ENCODE measurements around the gene NADK2. TPM values are rescaled to one million over a fixed set of nuclear protein-coding genes. Genes with fewer than 3 reads are reported as not detected.

NADK2 gene
- total RNA-seq, 1 donor from 2014 or later: 18.2 TPM

DNA sequence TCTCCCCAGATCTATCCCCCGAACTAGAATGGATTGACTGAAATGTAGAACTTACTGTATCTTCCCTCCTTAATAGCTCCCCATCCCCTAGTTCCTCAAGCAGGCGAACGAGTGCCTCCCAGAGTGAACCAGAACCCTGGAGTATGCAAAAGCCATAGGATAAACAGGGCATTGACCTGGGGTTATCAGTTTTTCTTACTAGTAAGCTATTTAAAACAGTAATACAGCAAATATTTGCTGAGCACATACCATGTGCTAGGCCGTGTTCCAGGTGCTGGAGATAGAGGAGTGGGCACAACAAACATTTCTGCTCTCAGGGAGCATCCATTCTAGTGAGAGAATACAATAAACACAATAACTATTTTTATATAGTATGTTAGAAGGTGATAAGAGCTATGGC, 88.0 kb downstream of the NADK2 start:
- DNase-seq: no peak
- ChIA-PET CTCF (no interaction called here), POLR2A (no interaction called here)
- Mint-ChIP-seq H3K4me1 (peaks cover 37% of the 10 kb centered on the region), H3K9me3 (no peaks in the 10 kb centered on the region), H3K27ac (no peak overlapping the region), H3K27me3 (no peaks in the 10 kb centered on the region), H3K36me3 (ENCODE audit: low read depth) (peaks cover 60% of the 10 kb centered on the region), H3K4me3 (peak overlapping the region; percentile 24)
- no peak for ATAC-seq (ENCODE audit: low read depth)
- intact Hi-C loops (cut with micrococcal nuclease): loop anchor here (5.0 to 10.0 kb wide), 2 partner anchors 569 to 949 kb away; no protein-coding TSS in a partner anchor
- TF ChIP-seq CTCF (IDR thresholded peaks at IDR 0.05): no peak

DNA sequence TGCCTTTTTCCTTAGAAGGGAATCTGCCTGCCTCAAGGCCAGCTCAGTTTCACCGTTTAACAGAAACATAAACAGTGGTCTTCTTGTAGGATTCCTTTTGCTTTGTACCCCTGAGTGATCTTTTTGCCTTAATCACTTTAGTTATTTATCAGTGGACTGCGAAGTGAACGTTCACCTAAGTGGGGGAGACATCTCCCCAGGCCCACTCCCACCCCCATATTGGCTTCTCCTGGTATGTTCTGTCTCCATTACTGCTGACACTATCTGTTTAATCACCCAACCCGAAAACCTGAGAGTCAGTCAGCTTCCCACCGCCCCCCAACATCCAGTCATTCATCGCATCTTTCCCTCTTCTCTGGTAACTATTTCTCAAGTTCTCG, 88.4 kb downstream of the NADK2 start:
- intact Hi-C loops (cut with micrococcal nuclease): loop anchor here (5.0 to 10.0 kb wide), 2 partner anchors 569 to 948 kb away; no protein-coding TSS in a partner anchor
- no peak for ATAC-seq (ENCODE audit: low read depth)
- Mint-ChIP-seq H3K4me1 (peaks cover 37% of the 10 kb centered on the region), H3K9me3 (no peaks in the 10 kb centered on the region), H3K27ac (no peak overlapping the region), H3K36me3 (ENCODE audit: low read depth) (peaks cover 56% of the 10 kb centered on the region), H3K27me3 (no peaks in the 10 kb centered on the region), H3K4me3 (peak overlapping the region; percentile 24)
- ChIA-PET POLR2A (interaction anchor here (3.1 kb wide), 1 partner anchor 89 kb away, joined by 35 read pairs; the partner anchor contains the start of gene NADK2), CTCF (no interaction called here)
- no peak for DNase-seq
- no peak for TF ChIP-seq CTCF (IDR thresholded peaks at IDR 0.05)

DNA sequence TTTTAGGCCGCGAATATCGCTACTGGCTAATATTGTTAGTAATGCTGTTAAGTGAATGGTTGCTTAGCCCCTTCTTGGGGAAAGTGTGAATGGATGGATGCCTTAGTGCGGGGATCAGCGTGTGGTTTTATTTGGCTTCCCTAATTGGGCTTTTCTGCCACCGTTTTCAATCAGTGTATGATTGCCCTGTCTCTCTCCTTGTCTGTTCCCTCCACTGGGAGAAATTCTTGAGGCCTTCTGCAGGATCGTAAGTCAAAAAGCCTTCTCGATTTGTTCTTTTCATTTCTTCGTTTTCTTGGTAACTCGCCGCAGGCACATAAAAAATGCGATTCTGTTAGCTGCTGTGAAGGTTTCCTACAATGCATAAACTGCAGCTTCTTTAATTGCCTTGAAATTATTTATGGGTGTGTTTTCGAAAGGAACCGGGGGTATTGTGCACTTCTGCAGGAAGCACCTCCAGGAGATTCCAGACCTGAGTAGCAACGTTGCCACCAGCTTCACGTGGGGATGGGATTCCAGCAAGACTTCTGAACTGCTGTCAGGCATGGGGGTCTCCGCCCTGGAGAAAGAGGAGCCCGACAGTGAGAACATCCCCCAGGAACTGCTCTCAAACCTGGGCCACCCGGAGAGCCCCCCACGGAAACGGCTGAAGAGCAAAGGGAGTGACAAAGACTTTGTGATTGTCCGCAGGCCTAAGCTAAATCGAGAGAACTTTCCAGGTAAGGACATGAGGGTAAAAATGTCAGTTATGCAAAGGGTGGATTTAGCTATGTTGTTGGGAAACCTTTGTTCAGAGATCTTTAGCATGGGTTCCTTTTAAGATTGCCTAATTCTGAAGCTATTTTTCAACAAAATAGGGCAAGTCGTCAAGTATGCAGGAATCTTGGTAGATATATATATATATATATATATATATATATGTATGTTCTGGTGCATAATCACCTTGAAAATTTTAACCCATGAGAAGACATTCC, 89.1 kb downstream of the NADK2 start:
- no peak for ATAC-seq (ENCODE audit: low read depth)
- no peak for TF ChIP-seq CTCF (IDR thresholded peaks at IDR 0.05)
- H3K36me3 Mint-ChIP-seq (ENCODE audit: low read depth): peaks cover 50% of the 10 kb centered on the region

GRCh38 chr5:36151434-36152323, 90.0 kb downstream of the NADK2 start, which contains the start of the genes LMBRD2 and SKP2:
LMBRD2 (minus strand) TSS chr5:36151887; CDS start chr5:36143349, 8,538 bp downstream.
SKP2 (plus strand) TSS chr5:36152111; CDS start chr5:36152263, 152 bp downstream.
- Mint-ChIP-seq H3K36me3 (ENCODE audit: low read depth) (peaks cover 44% of the 10 kb centered on the region), H3K27me3 (no peaks in the 10 kb centered on the region), H3K4me1 (peaks cover 40% of the 10 kb centered on the region), H3K9me3 (no peaks in the 10 kb centered on the region), H3K27ac (peak within 1 kb of the TSS; percentile 85), H3K4me3 (peak within 1 kb of the TSS; percentile 96)
- ATAC-seq (ENCODE audit: low read depth) (peak; percentile 97), DNase-seq (peak; percentile 95)
- intact Hi-C loops (cut with micrococcal nuclease): loop anchor here (1.0 to 10.0 kb wide), 7 partner anchors 91 to 1236 kb away; partner anchors contain the start of genes BRIX1, DNAJC21, NIPBL and RAD1
- ChIA-PET POLR2A (interaction anchor here (0.6 to 3.1 kb wide), 7 partner anchors 15 to 1235 kb away, joined by 3 to 35 read pairs (median 6); partner anchors contain the start of genes BRIX1, DNAJC21, NADK2 and NUP155), CTCF (interaction anchor here (0.6 to 2.5 kb wide), 2 partner anchors 90 to 539 kb away, joined by 3 to 11 read pairs; partner anchors contain the start of gene NADK2)
- no peak for TF ChIP-seq CTCF (IDR thresholded peaks at IDR 0.05)

More for the DNA sequence above, 89.1 kb downstream of the NADK2 start:
- ChIA-PET CTCF (interaction anchor here (2.5 kb wide), 1 partner anchor 89 kb away, joined by 11 read pairs; the partner anchor contains the start of gene NADK2), POLR2A (interaction anchor here (0.6 to 3.1 kb wide), 7 partner anchors 13 to 1236 kb away, joined by 3 to 35 read pairs (median 4); partner anchors contain the start of genes BRIX1, DNAJC21, NADK2 and RAD1)
- Mint-ChIP-seq H3K4me1 (peaks cover 37% of the 10 kb centered on the region), H3K9me3 (no peaks in the 10 kb centered on the region), H3K27me3 (no peaks in the 10 kb centered on the region), H3K4me3 (peak overlapping the region; percentile 96), H3K27ac (peak overlapping the region; percentile 85)
- intact Hi-C loops (cut with micrococcal nuclease): loop anchor here (1.0 to 10.0 kb wide), 4 partner anchors 90 to 1237 kb away; partner anchors contain the start of genes BRIX1 and RAD1
- no peak for DNase-seq
